ENCODE results near the gene UNC93A.

Gene UNC93A

GRCh38 chr6:167324111-167324510, 33.0 kb downstream of the UNC93A start:
- H3K9me3 ChIP-seq (ENCODE audit: control insufficient read depth, insufficient read depth, low read length) = no peaks in the 10 kb centered on the region
- H3K4me3 ChIP-seq (ENCODE audit: low read depth, low read length) = no peak overlapping the region
- H3K4me1 ChIP-seq (ENCODE audit: control insufficient read depth, insufficient read depth, low read length) = no peaks in the 10 kb centered on the region

GRCh38 chr6:167325766-167326165, 34.7 kb downstream of the UNC93A start:
- no peaks in the 10 kb centered on the region for H3K36me3 ChIP-seq (ENCODE audit: control insufficient read depth, insufficient read depth, low read length)
- H3K27me3 ChIP-seq (ENCODE audit: control insufficient read depth, insufficient read depth, low read length) = peaks cover 2% of the 10 kb centered on the region
- no peak overlapping the region for H3K4me3 ChIP-seq (ENCODE audit: low read depth, low read length)
- no peaks in the 10 kb centered on the region for H3K9me3 ChIP-seq (ENCODE audit: control insufficient read depth, insufficient read depth, low read length)
- H3K9ac ChIP-seq (ENCODE audit: low read depth, low read length) = no peak overlapping the region
- H3K4me1 ChIP-seq (ENCODE audit: control insufficient read depth, insufficient read depth, low read length) = no peaks in the 10 kb centered on the region

More at GRCh38 chr6:167324111-167324510, 33.0 kb downstream of the UNC93A start:
- peaks cover 2% of the 10 kb centered on the region for H3K27me3 ChIP-seq (ENCODE audit: control insufficient read depth, insufficient read depth, low read length)
- no peak overlapping the region for H3K9ac ChIP-seq (ENCODE audit: low read depth, low read length)
- H3K36me3 ChIP-seq (ENCODE audit: control insufficient read depth, insufficient read depth, low read length) = no peaks in the 10 kb centered on the region

GRCh38 chr6:167327391-167327790, 36.3 kb downstream of the UNC93A start:
- no peaks in the 10 kb centered on the region for H3K4me1 ChIP-seq (ENCODE audit: control insufficient read depth, insufficient read depth, low read length)
- no peaks in the 10 kb centered on the region for H3K36me3 ChIP-seq (ENCODE audit: control insufficient read depth, insufficient read depth, low read length)
- no peak overlapping the region for H3K4me3 ChIP-seq (ENCODE audit: low read depth, low read length)
- peaks cover 2% of the 10 kb centered on the region for H3K27me3 ChIP-seq (ENCODE audit: control insufficient read depth, insufficient read depth, low read length)
- H3K9ac ChIP-seq (ENCODE audit: low read depth, low read length) = no peak overlapping the region
- H3K9me3 ChIP-seq (ENCODE audit: control insufficient read depth, insufficient read depth, low read length) = no peaks in the 10 kb centered on the region

- H3K9ac ChIP-seq (ENCODE audit: low read depth, low read length) = no peak overlapping the region
- H3K27me3 ChIP-seq (ENCODE audit: control insufficient read depth, insufficient read depth, low read length) = peaks cover 2% of the 10 kb centered on the region
- no peaks in the 10 kb centered on the region for H3K9me3 ChIP-seq (ENCODE audit: control insufficient read depth, insufficient read depth, low read length)
- H3K36me3 ChIP-seq (ENCODE audit: control insufficient read depth, insufficient read depth, low read length) = no peaks in the 10 kb centered on the region
- no peaks in the 10 kb centered on the region for H3K4me1 ChIP-seq (ENCODE audit: control insufficient read depth, insufficient read depth, low read length)
- H3K4me3 ChIP-seq (ENCODE audit: low read depth, low read length) = no peak overlapping the region
Observed at GRCh38 chr6:167328086-167328485, 37.0 kb downstream of the UNC93A start.

GRCh38 chr6:167329014-167329413, 37.9 kb downstream of the UNC93A start:
- no peaks in the 10 kb centered on the region for H3K36me3 ChIP-seq (ENCODE audit: control insufficient read depth, insufficient read depth, low read length)
- H3K9me3 ChIP-seq (ENCODE audit: control insufficient read depth, insufficient read depth, low read length) = no peaks in the 10 kb centered on the region
- no peaks in the 10 kb centered on the region for H3K4me1 ChIP-seq (ENCODE audit: control insufficient read depth, insufficient read depth, low read length)
- peaks cover 2% of the 10 kb centered on the region for H3K27me3 ChIP-seq (ENCODE audit: control insufficient read depth, insufficient read depth, low read length)
- H3K4me3 ChIP-seq (ENCODE audit: low read depth, low read length) = no peak overlapping the region
- H3K9ac ChIP-seq (ENCODE audit: low read depth, low read length) = no peak overlapping the region

- H3K27me3 ChIP-seq (ENCODE audit: control insufficient read depth, insufficient read depth, low read length) = peaks cover 2% of the 10 kb centered on the region
- no peak overlapping the region for H3K4me3 ChIP-seq (ENCODE audit: low read depth, low read length)
- H3K4me1 ChIP-seq (ENCODE audit: control insufficient read depth, insufficient read depth, low read length) = no peaks in the 10 kb centered on the region
- no peaks in the 10 kb centered on the region for H3K36me3 ChIP-seq (ENCODE audit: control insufficient read depth, insufficient read depth, low read length)
- no peak overlapping the region for H3K9ac ChIP-seq (ENCODE audit: low read depth, low read length)
- no peaks in the 10 kb centered on the region for H3K9me3 ChIP-seq (ENCODE audit: control insufficient read depth, insufficient read depth, low read length)
Observed at GRCh38 chr6:167330750-167331149, 39.6 kb downstream of the UNC93A start.

GRCh38 chr6:167331565-167331964, 40.5 kb downstream of the UNC93A start:
- Histone ChIP-seq H3K9me3 (ENCODE audit: control insufficient read depth, insufficient read depth, low read length) (no peaks in the 10 kb centered on the region), H3K9ac (ENCODE audit: low read depth, low read length) (no peak overlapping the region), H3K36me3 (ENCODE audit: control insufficient read depth, insufficient read depth, low read length) (no peaks in the 10 kb centered on the region), H3K4me3 (ENCODE audit: low read depth, low read length) (no peak overlapping the region), H3K27me3 (ENCODE audit: control insufficient read depth, insufficient read depth, low read length) (peaks cover 2% of the 10 kb centered on the region), H3K4me1 (ENCODE audit: control insufficient read depth, insufficient read depth, low read length) (no peaks in the 10 kb centered on the region)

- H3K9me3 ChIP-seq (ENCODE audit: control insufficient read depth, insufficient read depth, low read length) = no peaks in the 10 kb centered on the region
- no peak overlapping the region for H3K4me3 ChIP-seq (ENCODE audit: low read depth, low read length)
- no peaks in the 10 kb centered on the region for H3K27me3 ChIP-seq (ENCODE audit: control insufficient read depth, insufficient read depth, low read length)
- no peaks in the 10 kb centered on the region for H3K4me1 ChIP-seq (ENCODE audit: control insufficient read depth, insufficient read depth, low read length)
- H3K36me3 ChIP-seq (ENCODE audit: control insufficient read depth, insufficient read depth, low read length) = no peaks in the 10 kb centered on the region
- no peak overlapping the region for H3K9ac ChIP-seq (ENCODE audit: low read depth, low read length)
Observed at GRCh38 chr6:167336844-167337630, 45.9 kb downstream of the UNC93A start.

GRCh38 chr6:167337675-167338449, 46.7 kb downstream of the UNC93A start:
- Histone ChIP-seq H3K27me3 (ENCODE audit: control insufficient read depth, insufficient read depth, low read length) (no peaks in the 10 kb centered on the region), H3K9ac (ENCODE audit: low read depth, low read length) (no peak overlapping the region), H3K4me1 (ENCODE audit: control insufficient read depth, insufficient read depth, low read length) (no peaks in the 10 kb centered on the region), H3K36me3 (ENCODE audit: control insufficient read depth, insufficient read depth, low read length) (no peaks in the 10 kb centered on the region), H3K9me3 (ENCODE audit: control insufficient read depth, insufficient read depth, low read length) (no peaks in the 10 kb centered on the region), H3K4me3 (ENCODE audit: low read depth, low read length) (no peak overlapping the region)

- Histone ChIP-seq H3K27me3 (ENCODE audit: control insufficient read depth, insufficient read depth, low read length) (no peaks in the 10 kb centered on the region), H3K9ac (ENCODE audit: low read depth, low read length) (no peak overlapping the region), H3K4me3 (ENCODE audit: low read depth, low read length) (no peak overlapping the region), H3K9me3 (ENCODE audit: control insufficient read depth, insufficient read depth, low read length) (no peaks in the 10 kb centered on the region), H3K36me3 (ENCODE audit: control insufficient read depth, insufficient read depth, low read length) (no peaks in the 10 kb centered on the region), H3K4me1 (ENCODE audit: control insufficient read depth, insufficient read depth, low read length) (no peaks in the 10 kb centered on the region)
Observed at GRCh38 chr6:167338541-167339117, 47.5 kb downstream of the UNC93A start.

- H3K27me3 ChIP-seq (ENCODE audit: control insufficient read depth, insufficient read depth, low read length) = no peaks in the 10 kb centered on the region
- H3K4me3 ChIP-seq (ENCODE audit: low read depth, low read length) = no peak overlapping the region
- H3K4me1 ChIP-seq (ENCODE audit: control insufficient read depth, insufficient read depth, low read length) = no peaks in the 10 kb centered on the region
- no peaks in the 10 kb centered on the region for H3K9me3 ChIP-seq (ENCODE audit: control insufficient read depth, insufficient read depth, low read length)
- H3K36me3 ChIP-seq (ENCODE audit: control insufficient read depth, insufficient read depth, low read length) = no peaks in the 10 kb centered on the region
- no peak overlapping the region for H3K9ac ChIP-seq (ENCODE audit: low read depth, low read length)
Observed at GRCh38 chr6:167341038-167341583, 50.0 kb downstream of the UNC93A start.

Data from iPS-15b (cell line).